ENCODE results near the gene CTCFL.
"Not testable (repeated sequence)": the region's sequence is repeated elsewhere in the genome, so short reads cannot be mapped to it uniquely, and the experiment has no call there.

The CTCFL gene

GRCh38 chr20:57517904-57518303, 7.0 kb downstream of the CTCFL start:
- Histone ChIP-seq H3K27me3 (ENCODE audit: control insufficient read depth, insufficient read depth, low read length) (no peaks in the 10 kb centered on the region), H3K9me3 (ENCODE audit: control insufficient read depth, insufficient read depth, low read depth, low read length) (no peaks in the 10 kb centered on the region), H3K9ac (ENCODE audit: low read length) (no peak overlapping the region), H3K36me3 (ENCODE audit: control insufficient read depth, insufficient read depth, low read length) (no peaks in the 10 kb centered on the region), H3K4me1 (ENCODE audit: control insufficient read depth, insufficient read depth, low read length) (peaks cover 4% of the 10 kb centered on the region; the same call in 1 of the 2 replicates), H3K27ac (ENCODE audit: low read depth, low read length) (no peak overlapping the region), H3K4me3 (ENCODE audit: low read depth, low read length) (no peak overlapping the region)

GRCh38 chr20:57514273-57514751, 10.6 kb downstream of the CTCFL start:
- Histone ChIP-seq H3K36me3 (ENCODE audit: control insufficient read depth, insufficient read depth, low read length) (no peaks in the 10 kb centered on the region), H3K9me3 (ENCODE audit: control insufficient read depth, insufficient read depth, low read depth, low read length) (no peaks in the 10 kb centered on the region), H3K27ac (ENCODE audit: low read depth, low read length) (no peak overlapping the region), H3K9ac (ENCODE audit: low read length) (no peak overlapping the region), H3K4me1 (ENCODE audit: control insufficient read depth, insufficient read depth, low read length) (peaks cover 12% of the 10 kb centered on the region), H3K27me3 (ENCODE audit: control insufficient read depth, insufficient read depth, low read length) (no peaks in the 10 kb centered on the region), H3K4me3 (ENCODE audit: low read depth, low read length) (no peak overlapping the region)

GRCh38 chr20:57513199-57513598, 11.7 kb downstream of the CTCFL start:
- H3K36me3 ChIP-seq (ENCODE audit: control insufficient read depth, insufficient read depth, low read length) = no peaks in the 10 kb centered on the region
- no peaks in the 10 kb centered on the region for H3K9me3 ChIP-seq (ENCODE audit: control insufficient read depth, insufficient read depth, low read depth, low read length)
- no peak overlapping the region for H3K9ac ChIP-seq (ENCODE audit: low read length)
- H3K27ac ChIP-seq (ENCODE audit: low read depth, low read length) = no peak overlapping the region
- H3K4me1 ChIP-seq (ENCODE audit: control insufficient read depth, insufficient read depth, low read length) = peaks cover 17% of the 10 kb centered on the region
- no peaks in the 10 kb centered on the region for H3K27me3 ChIP-seq (ENCODE audit: control insufficient read depth, insufficient read depth, low read length)
- H3K4me3 ChIP-seq (ENCODE audit: low read depth, low read length) = no peak overlapping the region

- H3K4me1 ChIP-seq (ENCODE audit: control insufficient read depth, insufficient read depth, low read length) = peaks cover 17% of the 10 kb centered on the region
These were observed 12.5 kb downstream of the CTCFL start for GRCh38 chr20:57512432-57512831.

GRCh38 chr20:57511709-57512108, 13.2 kb downstream of the CTCFL start:
- not testable (repeated sequence) for H3K36me3 ChIP-seq (ENCODE audit: control insufficient read depth, insufficient read depth, low read length); H3K4me3 ChIP-seq (ENCODE audit: low read depth, low read length)

More at GRCh38 chr20:57512432-57512831, 12.5 kb downstream of the CTCFL start:
- Histone ChIP-seq H3K9me3 (ENCODE audit: control insufficient read depth, insufficient read depth, low read depth, low read length) (peaks cover 3% of the 10 kb centered on the region), H3K36me3 (ENCODE audit: control insufficient read depth, insufficient read depth, low read length) (no peaks in the 10 kb centered on the region), H3K9ac (ENCODE audit: low read length) (no peak overlapping the region), H3K27me3 (ENCODE audit: control insufficient read depth, insufficient read depth, low read length) (no peaks in the 10 kb centered on the region), H3K27ac (ENCODE audit: low read depth, low read length) (no peak overlapping the region), H3K4me3 (ENCODE audit: low read depth, low read length) (no peak overlapping the region)

GRCh38 chr20:57509665-57510237, 15.2 kb downstream of the CTCFL start:
- Histone ChIP-seq H3K27me3 (ENCODE audit: control insufficient read depth, insufficient read depth, low read length) (no peaks in the 10 kb centered on the region), H3K9ac (ENCODE audit: low read length) (no peak overlapping the region), H3K27ac (ENCODE audit: low read depth, low read length) (no peak overlapping the region), H3K9me3 (ENCODE audit: control insufficient read depth, insufficient read depth, low read depth, low read length) (peaks cover 5% of the 10 kb centered on the region), H3K4me3 (ENCODE audit: low read depth, low read length) (no peak overlapping the region), H3K4me1 (ENCODE audit: control insufficient read depth, insufficient read depth, low read length) (peaks cover 17% of the 10 kb centered on the region), H3K36me3 (ENCODE audit: control insufficient read depth, insufficient read depth, low read length) (no peaks in the 10 kb centered on the region)

More at GRCh38 chr20:57511709-57512108, 13.2 kb downstream of the CTCFL start:
- not testable (repeated sequence) for H3K27me3 ChIP-seq (ENCODE audit: control insufficient read depth, insufficient read depth, low read length); H3K9ac ChIP-seq (ENCODE audit: low read length); H3K27ac ChIP-seq (ENCODE audit: low read depth, low read length); H3K9me3 ChIP-seq (ENCODE audit: control insufficient read depth, insufficient read depth, low read depth, low read length)
- H3K4me1 ChIP-seq (ENCODE audit: control insufficient read depth, insufficient read depth, low read length) = peaks cover 17% of the 10 kb centered on the region

- Histone ChIP-seq H3K36me3 (ENCODE audit: control insufficient read depth, insufficient read depth, low read length) (no peaks in the 10 kb centered on the region), H3K4me3 (ENCODE audit: low read depth, low read length) (no peak overlapping the region), H3K27ac (ENCODE audit: low read depth, low read length) (no peak overlapping the region), H3K4me1 (ENCODE audit: control insufficient read depth, insufficient read depth, low read length) (peaks cover 14% of the 10 kb centered on the region), H3K27me3 (ENCODE audit: control insufficient read depth, insufficient read depth, low read length) (no peaks in the 10 kb centered on the region), H3K9me3 (ENCODE audit: control insufficient read depth, insufficient read depth, low read depth, low read length) (peaks cover 5% of the 10 kb centered on the region), H3K9ac (ENCODE audit: low read length) (no peak overlapping the region)
These were observed 16.1 kb downstream of the CTCFL start for GRCh38 chr20:57508831-57509230.

- no peaks in the 10 kb centered on the region for H3K36me3 ChIP-seq (ENCODE audit: control insufficient read depth, insufficient read depth, low read length)
- no peak overlapping the region for H3K4me3 ChIP-seq (ENCODE audit: low read depth, low read length)
These were observed 16.6 kb downstream of the CTCFL start for GRCh38 chr20:57508381-57508780.

GRCh38 chr20:57507477-57507876, 17.5 kb downstream of the CTCFL start:
- H3K4me3 ChIP-seq (ENCODE audit: low read depth, low read length) = no peak overlapping the region
- no peaks in the 10 kb centered on the region for H3K36me3 ChIP-seq (ENCODE audit: control insufficient read depth, insufficient read depth, low read length)
- peaks cover 5% of the 10 kb centered on the region for H3K9me3 ChIP-seq (ENCODE audit: control insufficient read depth, insufficient read depth, low read depth, low read length)
- H3K4me1 ChIP-seq (ENCODE audit: control insufficient read depth, insufficient read depth, low read length) = peaks cover 11% of the 10 kb centered on the region
- no peaks in the 10 kb centered on the region for H3K27me3 ChIP-seq (ENCODE audit: control insufficient read depth, insufficient read depth, low read length)
- H3K9ac ChIP-seq (ENCODE audit: low read length) = no peak overlapping the region
- no peak overlapping the region for H3K27ac ChIP-seq (ENCODE audit: low read depth, low read length)

More at GRCh38 chr20:57508381-57508780, 16.6 kb downstream of the CTCFL start:
- peaks cover 5% of the 10 kb centered on the region for H3K9me3 ChIP-seq (ENCODE audit: control insufficient read depth, insufficient read depth, low read depth, low read length)
- no peak overlapping the region for H3K27ac ChIP-seq (ENCODE audit: low read depth, low read length)
- H3K9ac ChIP-seq (ENCODE audit: low read length) = no peak overlapping the region
- H3K27me3 ChIP-seq (ENCODE audit: control insufficient read depth, insufficient read depth, low read length) = no peaks in the 10 kb centered on the region
- peaks cover 14% of the 10 kb centered on the region for H3K4me1 ChIP-seq (ENCODE audit: control insufficient read depth, insufficient read depth, low read length)

GRCh38 chr20:57505979-57506378, 19.0 kb downstream of the CTCFL start:
- Histone ChIP-seq H3K36me3 (ENCODE audit: control insufficient read depth, insufficient read depth, low read length) (no peaks in the 10 kb centered on the region), H3K27ac (ENCODE audit: low read depth, low read length) (no peak overlapping the region), H3K4me3 (ENCODE audit: low read depth, low read length) (no peak overlapping the region), H3K9ac (ENCODE audit: low read length) (no peak overlapping the region), H3K27me3 (ENCODE audit: control insufficient read depth, insufficient read depth, low read length) (no peaks in the 10 kb centered on the region), H3K9me3 (ENCODE audit: control insufficient read depth, insufficient read depth, low read depth, low read length) (peaks cover 5% of the 10 kb centered on the region), H3K4me1 (ENCODE audit: control insufficient read depth, insufficient read depth, low read length) (peaks cover 7% of the 10 kb centered on the region; the same call in 1 of the 2 replicates)

- Histone ChIP-seq H3K27ac (ENCODE audit: low read depth, low read length) (no peak overlapping the region), H3K4me3 (ENCODE audit: low read depth, low read length) (no peak overlapping the region), H3K9ac (ENCODE audit: low read length) (no peak overlapping the region), H3K9me3 (ENCODE audit: control insufficient read depth, insufficient read depth, low read depth, low read length) (peaks cover 5% of the 10 kb centered on the region), H3K36me3 (ENCODE audit: control insufficient read depth, insufficient read depth, low read length) (no peaks in the 10 kb centered on the region), H3K27me3 (ENCODE audit: control insufficient read depth, insufficient read depth, low read length) (no peaks in the 10 kb centered on the region), H3K4me1 (ENCODE audit: control insufficient read depth, insufficient read depth, low read length) (peaks cover 21% of the 10 kb centered on the region; the same call in 1 of the 2 replicates)
These were observed 20.5 kb downstream of the CTCFL start for GRCh38 chr20:57504411-57504810.

All from HUES6 (cell line).